NT2/D1 (cell line): ENCODE measurements around the gene GYS1.

Experiments
- DNase-seq: peaks from one replicate; pipeline ENCODE4 v3.0.0-alpha.2; 2011; ENCODE audit warnings: low read depth, low spot score
- H3K27me3 ChIP-seq: 2 replicates; pipeline ENCODE4 v1.6.0; 2011; ENCODE audit warnings: mild to moderate bottlenecking; ENCODE audit not compliant: insufficient read length, insufficient read depth
- H3K36me3 ChIP-seq: 2 replicates; pipeline ENCODE4 v1.6.1; 2011; ENCODE audit warnings: mild to moderate bottlenecking, low read length, mixed read lengths; ENCODE audit not compliant: insufficient read depth, insufficient read length
- H3K4me1 ChIP-seq: 2 replicates; pipeline ENCODE4 v1.5.1; 2011; ENCODE audit not compliant: insufficient read depth, insufficient read length
- H3K4me3 ChIP-seq: 2 replicates; pipeline ENCODE4 v1.5.1; 2011; ENCODE audit warnings: low read depth; ENCODE audit not compliant: insufficient read length
- H3K9ac ChIP-seq: 2 replicates; pipeline ENCODE4 v1.6.0; 2011; ENCODE audit warnings: low read depth; ENCODE audit not compliant: insufficient read length
- H3K9me3 ChIP-seq: 2 replicates; pipeline ENCODE4 v1.5.1; 2011; ENCODE audit warnings: mild to moderate bottlenecking, low read length; ENCODE audit not compliant: insufficient read depth
- SUZ12 ChIP-seq: IDR thresholded peaks from 2 replicates; pipeline ENCODE4 v1.6.1; 2011; ENCODE audit not compliant: insufficient read length, insufficient read depth; ENCODE audit errors: extremely low read depth
- YY1 ChIP-seq: IDR thresholded peaks from 2 replicates; pipeline ENCODE4 v1.6.1; 2011; ENCODE audit not compliant: insufficient read length, insufficient read depth
- ZNF274 ChIP-seq: IDR thresholded peaks from 2 replicates; pipeline ENCODE4 v1.6.1; 2011; ENCODE audit warnings: mild to moderate bottlenecking, low read depth, low read length

GYS1 gene

DNA sequence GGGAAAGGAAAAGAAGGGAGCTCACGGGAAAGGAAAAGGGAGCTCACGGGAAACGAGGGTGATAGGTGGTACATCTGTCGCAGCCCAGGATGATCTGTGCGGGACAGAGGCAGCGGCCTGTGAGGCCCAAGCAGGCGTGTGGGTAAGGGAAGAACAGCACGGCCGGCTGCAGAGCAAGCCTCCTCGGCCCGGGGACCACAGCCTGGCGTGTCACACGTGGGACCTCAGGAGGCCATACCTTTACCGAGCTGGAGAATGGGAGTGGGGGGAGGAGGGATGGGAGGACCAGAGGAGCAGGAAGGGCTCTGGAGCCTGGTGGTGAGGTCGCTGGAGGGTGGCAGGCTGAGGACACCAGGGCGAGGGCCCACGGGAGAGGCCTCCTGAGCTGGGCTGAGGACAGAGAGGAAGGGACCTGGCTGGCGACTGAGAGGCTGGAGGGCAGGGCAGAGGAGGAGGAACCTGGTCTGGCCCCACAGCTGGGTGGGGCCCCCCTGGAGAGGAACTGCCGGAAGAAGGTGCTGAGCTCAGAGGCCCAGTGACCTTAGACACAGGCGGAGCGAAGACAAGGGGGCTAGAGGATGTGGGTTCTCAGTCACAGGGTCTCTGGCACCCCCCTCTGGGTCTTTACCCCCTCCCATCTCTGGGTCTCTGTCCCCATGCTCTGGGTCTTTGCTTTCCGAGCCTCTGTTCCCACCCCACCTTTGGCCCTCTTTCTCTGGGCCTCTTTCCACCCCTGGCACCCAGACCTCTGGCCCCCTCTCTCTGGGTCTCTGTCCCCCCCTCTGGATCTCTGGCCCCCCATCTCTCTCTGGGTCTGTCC lies 30.9 kb downstream of the GYS1 start:
- TF ChIP-seq SUZ12: no peak
- TF ChIP-seq ZNF274: no peak
- TF ChIP-seq YY1: no peak
- no peak for DNase-seq
- Histone ChIP-seq H3K9me3 (no peaks in the 10 kb centered on the region; the same call in 1 of the 2 replicates), H3K36me3 (peaks cover 41% of the 10 kb centered on the region), H3K9ac (peak overlapping the region; percentile 44), H3K4me3 (no peak overlapping the region), H3K27me3 (no peaks in the 10 kb centered on the region), H3K4me1 (peaks cover 1% of the 10 kb centered on the region)

DNA sequence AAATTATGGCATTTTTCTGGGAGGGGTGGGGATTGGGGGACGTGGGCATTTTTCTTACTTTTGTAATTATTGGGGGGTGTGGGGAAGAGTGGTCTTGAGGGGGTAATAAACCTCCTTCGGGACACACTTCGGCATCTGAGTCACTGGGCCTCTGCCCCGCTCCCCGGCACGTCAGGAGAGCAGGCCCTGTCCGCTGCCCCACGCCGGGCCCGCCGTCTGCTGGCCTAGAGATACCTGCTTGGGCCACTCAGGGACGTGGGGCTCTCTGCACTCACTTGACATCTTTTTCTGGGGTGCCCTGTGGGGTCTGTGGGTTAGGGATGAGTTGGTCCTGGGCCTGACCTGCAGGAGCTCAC lies 31.5 kb downstream of the GYS1 start:
- H3K36me3 ChIP-seq: peaks cover 41% of the 10 kb centered on the region
- TF ChIP-seq YY1 (no peak), ZNF274 (no peak), SUZ12 (no peak)
- no peak overlapping the region for H3K9ac ChIP-seq
- H3K27me3 ChIP-seq: no peaks in the 10 kb centered on the region
- DNase-seq: no peak
- no peaks in the 10 kb centered on the region; the same call in 1 of the 2 replicates for H3K9me3 ChIP-seq
- no peak overlapping the region for H3K4me3 ChIP-seq
- H3K4me1 ChIP-seq: peaks cover 1% of the 10 kb centered on the region

- Histone ChIP-seq H3K4me1 (peaks cover 3% of the 10 kb centered on the region), H3K4me3 (no peak overlapping the region), H3K9ac (no peak overlapping the region), H3K9me3 (no peaks in the 10 kb centered on the region; the same call in 1 of the 2 replicates), H3K27me3 (no peaks in the 10 kb centered on the region), H3K36me3 (peaks cover 40% of the 10 kb centered on the region)
- no peak for TF ChIP-seq ZNF274
- TF ChIP-seq SUZ12: no peak
- TF ChIP-seq YY1: no peak
- DNase-seq: no peak
Measured at GRCh38 chr19:48961051-48961649, 32.0 kb downstream of the GYS1 start.

- Histone ChIP-seq H3K4me1 (peaks cover 6% of the 10 kb centered on the region), H3K36me3 (peaks cover 39% of the 10 kb centered on the region), H3K4me3 (no peak overlapping the region), H3K9ac (no peak overlapping the region), H3K27me3 (no peaks in the 10 kb centered on the region), H3K9me3 (no peaks in the 10 kb centered on the region)
- no peak for DNase-seq
- TF ChIP-seq ZNF274 (no peak), SUZ12 (no peak), YY1 (no peak)
Measured at GRCh38 chr19:48959341-48960239, 33.5 kb downstream of the GYS1 start.

- no peaks in the 10 kb centered on the region for H3K27me3 ChIP-seq
- DNase-seq: no peak
- TF ChIP-seq YY1 (no peak), ZNF274 (no peak), SUZ12 (no peak)
- no peak overlapping the region for H3K4me3 ChIP-seq
- no peak overlapping the region for H3K9ac ChIP-seq
- peaks cover 39% of the 10 kb centered on the region for H3K36me3 ChIP-seq
- H3K9me3 ChIP-seq: no peaks in the 10 kb centered on the region
- peaks cover 6% of the 10 kb centered on the region for H3K4me1 ChIP-seq
Measured at GRCh38 chr19:48958006-48958405, 35.1 kb downstream of the GYS1 start.

GRCh38 chr19:48955308-48955958 lies 37.7 kb downstream of the GYS1 start:
- Histone ChIP-seq H3K9me3 (no peaks in the 10 kb centered on the region), H3K36me3 (peaks cover 25% of the 10 kb centered on the region), H3K9ac (peak overlapping the region; percentile 99), H3K4me3 (peak overlapping the region; percentile 86), H3K4me1 (peaks cover 4% of the 10 kb centered on the region), H3K27me3 (no peaks in the 10 kb centered on the region)
- no peak for DNase-seq
- TF ChIP-seq ZNF274 (no peak), YY1 (no peak), SUZ12 (no peak)
